IPS DF 6.9 (cell line): ENCODE results near the gene SERPINE2.

ENCODE experiments used
- DNase-seq: peaks from one replicate; pipeline ENCODE4 v3.0.0-alpha.2; 2013; ENCODE audit warnings: low read depth, low spot score
- H3K27ac ChIP-seq: one replicate; pipeline ENCODE4 v1.5.1; 2013; ENCODE audit warnings: low read length, control low read depth
- H3K27me3 ChIP-seq: 2 replicates; pipeline ENCODE4 v1.6.1; 2013; ENCODE audit warnings: mild to moderate bottlenecking, low read length; ENCODE audit not compliant: control insufficient read depth, insufficient read depth
- H3K36me3 ChIP-seq: 2 replicates; pipeline ENCODE4 v1.6.1; 2013; ENCODE audit warnings: low read length; ENCODE audit not compliant: control insufficient read depth, insufficient read depth
- H3K4me1 ChIP-seq: 2 replicates; pipeline ENCODE4 v1.6.1; 2013; ENCODE audit warnings: low read length; ENCODE audit not compliant: control insufficient read depth, insufficient read depth
- H3K4me3 ChIP-seq: 2 replicates; pipeline ENCODE4 v1.5.1; 2013; ENCODE audit warnings: mild to moderate bottlenecking, low read length
- H3K9me3 ChIP-seq: 2 replicates; pipeline ENCODE4 v1.6.1; 2013; ENCODE audit warnings: low read length, inconsistent platforms; ENCODE audit not compliant: control insufficient read depth, insufficient read depth
- WGBS: extraction: QIAGEN DNeasy Blood & Tissue Kit; methylation state at CpG from one replicate; pipeline ENCODE4 v1.1.7; 2013; ENCODE audit warnings: mixed read lengths, missing lambda C conversion rate; ENCODE audit not compliant: insufficient read length, insufficient coverage; 5-methylcytosine and 5-hydroxymethylcytosine counted together

Gene SERPINE2

GRCh38 chr2:223932816-223933800, 106.0 kb downstream of the SERPINE2 start:
- DNase-seq, result no peak
- H3K4me3 ChIP-seq, result no peak overlapping the region
- H3K36me3 ChIP-seq, result no peaks in the 10 kb centered on the region
- no peaks in the 10 kb centered on the region for H3K27me3 ChIP-seq
- no peak overlapping the region for H3K27ac ChIP-seq
- no CpG with 5 or more reads among the region's 6 CpGs for WGBS
- H3K9me3 ChIP-seq, result no peaks in the 10 kb centered on the region
- H3K4me1 ChIP-seq, result peaks cover 5% of the 10 kb centered on the region; the same call in 1 of the 2 replicates

DNA sequence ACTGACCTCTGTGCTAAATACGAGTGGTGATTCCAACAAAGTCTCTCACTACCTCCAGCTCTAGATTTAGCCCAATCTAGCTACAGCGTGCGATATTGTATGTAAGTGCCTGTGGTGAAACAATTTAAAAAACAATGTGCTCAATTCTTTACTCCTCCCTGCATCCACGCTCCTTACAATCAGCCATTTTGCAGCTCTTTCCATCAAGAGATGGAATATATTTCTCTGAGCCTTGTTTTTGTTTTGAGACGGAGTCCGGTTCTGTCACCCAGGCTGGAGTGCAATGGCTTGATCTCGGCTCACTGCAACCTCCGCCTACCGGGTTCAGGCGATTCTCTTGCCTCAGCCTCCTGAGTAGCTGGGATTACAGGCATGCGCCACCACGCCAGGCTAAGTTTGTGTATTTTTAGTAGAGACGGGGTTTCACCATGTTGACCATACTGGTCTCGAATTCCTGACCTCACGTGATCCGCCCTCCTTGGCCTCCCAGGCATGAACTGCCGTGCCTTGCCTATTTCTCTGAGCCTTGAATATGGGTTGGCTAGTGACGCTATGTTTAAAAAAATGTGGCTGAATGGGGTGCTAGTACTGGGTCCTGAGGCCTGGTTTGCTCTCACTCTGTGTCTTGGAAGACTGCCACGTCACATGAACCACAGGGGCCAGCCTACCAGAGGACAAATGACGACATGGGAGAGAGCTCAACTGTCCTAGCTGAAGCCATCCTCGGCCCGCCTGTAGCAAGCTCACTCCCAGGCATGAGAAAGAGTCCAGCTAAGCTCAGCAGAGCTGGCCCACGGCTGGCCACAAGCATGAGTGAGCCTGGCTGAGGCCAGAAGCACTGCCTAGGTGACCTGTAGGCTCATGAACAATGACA, 108.7 kb downstream of the SERPINE2 start:
- Histone ChIP-seq H3K9me3 (no peaks in the 10 kb centered on the region), H3K36me3 (no peaks in the 10 kb centered on the region), H3K27me3 (no peaks in the 10 kb centered on the region), H3K4me1 (peaks cover 3% of the 10 kb centered on the region; the same call in 1 of the 2 replicates), H3K27ac (no peak overlapping the region), H3K4me3 (no peak overlapping the region)
- WGBS, result no CpG with 5 or more reads among the region's 23 CpGs
- DNase-seq, result no peak

DNA sequence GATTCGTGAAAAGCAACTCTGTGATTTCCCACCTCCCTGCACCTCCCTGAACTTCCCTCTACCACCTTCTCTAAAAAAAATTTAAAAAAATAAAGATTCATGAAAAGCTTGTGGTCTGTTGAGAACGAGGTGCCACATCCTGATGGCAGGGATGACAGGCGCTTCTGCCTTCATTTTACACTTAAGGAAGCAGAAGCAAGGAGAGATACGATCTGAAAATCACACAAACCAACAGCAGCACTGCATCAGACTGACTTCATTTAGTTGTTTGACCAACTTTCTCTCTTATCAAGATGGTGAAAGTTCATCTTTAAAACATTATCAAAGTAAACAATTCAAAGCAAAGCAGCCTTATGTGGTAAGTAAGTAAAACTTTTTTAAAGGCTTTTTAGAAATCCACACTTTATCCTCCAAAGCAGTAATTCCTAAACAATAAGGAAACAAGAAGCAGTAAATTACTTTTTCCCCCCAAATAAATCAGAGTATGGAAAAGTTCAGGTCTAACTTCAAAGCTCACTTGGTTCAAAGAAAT, 109.4 kb downstream of the SERPINE2 start:
- H3K9me3 ChIP-seq, result no peaks in the 10 kb centered on the region
- no peaks in the 10 kb centered on the region for H3K36me3 ChIP-seq
- peaks cover 1% of the 10 kb centered on the region; the same call in 1 of the 2 replicates for H3K4me1 ChIP-seq
- no peaks in the 10 kb centered on the region for H3K27me3 ChIP-seq
- no CpG with 5 or more reads among the region's 4 CpGs for WGBS
- no peak for DNase-seq
- H3K4me3 ChIP-seq, result no peak overlapping the region
- H3K27ac ChIP-seq, result no peak overlapping the region

DNA sequence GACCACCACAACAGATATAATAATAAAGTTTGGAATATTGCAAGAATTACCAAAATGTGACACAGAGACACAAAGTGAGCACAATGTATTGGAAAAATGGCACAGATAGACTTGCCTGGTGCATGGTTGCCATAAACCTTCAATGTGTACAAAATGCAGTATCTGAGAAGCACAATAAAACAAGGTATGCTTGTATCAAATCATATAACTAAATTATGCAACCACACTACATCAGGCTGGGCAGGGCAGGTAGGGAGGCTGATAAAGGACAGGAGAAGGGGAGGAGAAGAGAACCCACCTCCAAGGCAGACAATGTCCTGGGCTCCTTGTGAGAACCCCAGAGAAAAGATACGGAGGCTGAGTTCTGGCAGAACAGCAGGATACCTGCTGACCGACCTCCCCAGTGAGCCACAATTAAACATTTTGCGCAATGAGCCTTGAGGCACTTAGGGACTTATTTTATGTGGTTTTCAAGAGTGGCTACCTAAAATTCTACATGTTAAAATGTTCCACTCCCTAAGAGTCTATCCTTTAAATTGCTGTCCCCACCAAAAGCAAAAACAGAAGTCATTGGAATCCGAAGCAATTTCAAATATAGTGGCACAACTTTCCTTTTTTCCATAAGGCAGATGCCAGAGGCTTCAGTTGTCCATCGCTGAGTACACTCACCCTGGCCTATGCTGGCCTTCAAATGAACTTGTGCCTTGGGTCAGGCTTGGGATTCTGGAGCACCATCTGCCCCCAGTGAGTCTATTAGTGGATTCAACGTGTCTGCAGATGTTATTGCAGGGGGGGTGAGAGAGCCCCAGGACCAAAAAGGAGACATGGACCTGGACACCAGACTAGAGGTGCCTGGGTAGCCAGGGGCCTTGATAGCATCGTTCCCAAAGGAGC, 110.7 kb downstream of the SERPINE2 start:
- Histone ChIP-seq H3K9me3 (no peaks in the 10 kb centered on the region), H3K4me1 (peaks cover 1% of the 10 kb centered on the region; the same call in 1 of the 2 replicates), H3K27me3 (no peaks in the 10 kb centered on the region), H3K27ac (no peak overlapping the region), H3K36me3 (no peaks in the 10 kb centered on the region), H3K4me3 (no peak overlapping the region)
- WGBS, result no CpG with 5 or more reads among the region's 7 CpGs
- DNase-seq, result no peak

- DNase-seq, result no peak
These were observed 114.0 kb downstream of the SERPINE2 start for GRCh38 chr2:223925106-223925505.

More at GRCh38 chr2:223925106-223925505, 114.0 kb downstream of the SERPINE2 start:
- no peaks in the 10 kb centered on the region for H3K4me1 ChIP-seq
- H3K27ac ChIP-seq, result no peak overlapping the region
- H3K36me3 ChIP-seq, result no peaks in the 10 kb centered on the region
- no CpG with 5 or more reads among the region's 3 CpGs for WGBS
- no peak overlapping the region for H3K4me3 ChIP-seq
- no peaks in the 10 kb centered on the region for H3K27me3 ChIP-seq
- H3K9me3 ChIP-seq, result no peaks in the 10 kb centered on the region
